ENCODE measurements around the gene TFPI2.
"Not testable (repeated sequence)": the region's sequence is repeated elsewhere in the genome, so short reads cannot be mapped to it uniquely, and the experiment has no call there.

The TFPI2 gene

DNA sequence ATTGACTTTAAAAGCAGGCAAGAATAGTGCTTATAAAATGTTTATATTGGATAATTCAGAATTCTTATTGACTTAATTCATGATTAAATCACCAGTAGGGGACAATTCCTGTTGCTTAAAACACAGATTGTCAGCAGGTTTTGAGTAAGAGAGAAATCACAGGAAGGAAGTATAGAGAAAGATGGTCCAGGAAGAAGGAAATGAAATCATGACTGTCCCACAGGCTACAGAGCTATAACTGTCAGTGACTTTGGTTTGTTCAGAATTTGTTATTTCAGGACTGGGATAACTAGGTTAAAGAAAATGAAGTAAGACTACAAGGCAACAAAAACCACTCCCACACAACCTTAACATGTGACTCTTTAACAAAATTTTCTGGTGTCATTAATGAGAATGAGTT, 22.6 kb upstream of the TFPI2 start:
- H3K27me3 ChIP-seq (replicated peaks; ENCODE audit: control insufficient read depth, insufficient read depth, low read length), result no peaks in the 10 kb centered on the region
- TF ChIP-seq, protein P1, sequence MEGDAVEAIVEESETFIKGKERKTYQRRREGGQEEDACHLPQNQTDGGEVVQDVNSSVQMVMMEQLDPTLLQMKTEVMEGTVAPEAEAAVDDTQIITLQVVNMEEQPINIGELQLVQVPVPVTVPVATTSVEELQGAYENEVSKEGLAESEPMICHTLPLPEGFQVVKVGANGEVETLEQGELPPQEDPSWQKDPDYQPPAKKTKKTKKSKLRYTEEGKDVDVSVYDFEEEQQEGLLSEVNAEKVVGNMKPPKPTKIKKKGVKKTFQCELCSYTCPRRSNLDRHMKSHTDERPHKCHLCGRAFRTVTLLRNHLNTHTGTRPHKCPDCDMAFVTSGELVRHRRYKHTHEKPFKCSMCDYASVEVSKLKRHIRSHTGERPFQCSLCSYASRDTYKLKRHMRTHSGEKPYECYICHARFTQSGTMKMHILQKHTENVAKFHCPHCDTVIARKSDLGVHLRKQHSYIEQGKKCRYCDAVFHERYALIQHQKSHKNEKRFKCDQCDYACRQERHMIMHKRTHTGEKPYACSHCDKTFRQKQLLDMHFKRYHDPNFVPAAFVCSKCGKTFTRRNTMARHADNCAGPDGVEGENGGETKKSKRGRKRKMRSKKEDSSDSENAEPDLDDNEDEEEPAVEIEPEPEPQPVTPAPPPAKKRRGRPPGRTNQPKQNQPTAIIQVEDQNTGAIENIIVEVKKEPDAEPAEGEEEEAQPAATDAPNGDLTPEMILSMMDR (IDR thresholded peaks at IDR 0.05; ENCODE audit: insufficient read depth, low read length, poor library complexity, severe bottlenecking), result no peak
- H3K4me3 ChIP-seq (replicated peaks; ENCODE audit: low read depth, low read length), result no peak overlapping the region
- H3K36me3 ChIP-seq (ENCODE audit: control insufficient read depth, insufficient read depth, low read length), result no peaks in the 10 kb centered on the region
- DNase-seq (ENCODE audit: extremely low read depth, insufficient read length), result no peak

- not testable (repeated sequence) for H3K4me3 ChIP-seq (replicated peaks; ENCODE audit: low read depth, low read length); DNase-seq (ENCODE audit: extremely low read depth, insufficient read length); H3K27me3 ChIP-seq (replicated peaks; ENCODE audit: control insufficient read depth, insufficient read depth, low read length); H3K36me3 ChIP-seq (ENCODE audit: control insufficient read depth, insufficient read depth, low read length)
These were observed 21.1 kb upstream of the TFPI2 start for GRCh38 chr7:93911661-93912060.

DNA sequence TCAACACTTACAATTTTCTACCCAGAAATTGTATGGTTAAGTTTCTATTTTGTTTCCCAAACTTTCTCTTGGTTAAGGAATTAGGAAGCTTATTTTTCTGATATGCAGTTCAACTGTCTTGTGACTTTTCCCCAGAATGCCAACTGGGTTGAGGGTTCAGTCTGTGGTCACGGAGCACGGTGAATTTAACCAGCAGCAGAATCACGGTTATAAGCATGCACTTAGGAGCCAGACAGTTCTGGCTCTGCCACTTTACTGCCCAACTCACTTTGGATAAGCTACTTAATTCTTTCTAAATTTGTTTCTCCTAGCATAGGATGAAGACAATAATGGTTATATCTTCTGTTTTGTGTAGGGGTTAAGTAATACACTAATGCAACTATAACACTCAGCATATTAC, 20.7 kb upstream of the TFPI2 start:
- not testable (repeated sequence) for H3K4me3 ChIP-seq (replicated peaks; ENCODE audit: low read depth, low read length); H3K36me3 ChIP-seq (ENCODE audit: control insufficient read depth, insufficient read depth, low read length); DNase-seq (ENCODE audit: extremely low read depth, insufficient read length); H3K27me3 ChIP-seq (replicated peaks; ENCODE audit: control insufficient read depth, insufficient read depth, low read length)

- TF ChIP-seq, protein P1 (IDR thresholded peaks at IDR 0.05; ENCODE audit: insufficient read depth, low read length, poor library complexity, severe bottlenecking), result no peak
- Histone ChIP-seq H3K36me3 (ENCODE audit: control insufficient read depth, insufficient read depth, low read length) (no peaks in the 10 kb centered on the region), H3K4me3 (replicated peaks; ENCODE audit: low read depth, low read length) (no peak overlapping the region), H3K27me3 (replicated peaks; ENCODE audit: control insufficient read depth, insufficient read depth, low read length) (no peaks in the 10 kb centered on the region)
- DNase-seq (ENCODE audit: extremely low read depth, insufficient read length), result no peak
These were observed 19.8 kb upstream of the TFPI2 start for GRCh38 chr7:93910076-93910994.

GRCh38 chr7:93906267-93906666, 15.7 kb upstream of the TFPI2 start, which contains the start of gene GNGT1:
TSS of gene GNGT1 (plus strand) at chr7:93906567. CDS start at chr7:93906747, 180 bp downstream.
- no peak within 1 kb of the TSS for H3K4me3 ChIP-seq (replicated peaks; ENCODE audit: low read depth, low read length)
- no peaks in the 10 kb centered on the region for H3K27me3 ChIP-seq (replicated peaks; ENCODE audit: control insufficient read depth, insufficient read depth, low read length)
- TF ChIP-seq, protein P1 (IDR thresholded peaks at IDR 0.05; ENCODE audit: insufficient read depth, low read length, poor library complexity, severe bottlenecking), result no peak
- no peaks in the 10 kb centered on the region for H3K36me3 ChIP-seq (ENCODE audit: control insufficient read depth, insufficient read depth, low read length)
- no peak for DNase-seq (ENCODE audit: extremely low read depth, insufficient read length)

- no peak for DNase-seq (ENCODE audit: extremely low read depth, insufficient read length)
- TF ChIP-seq, protein P1 (IDR thresholded peaks at IDR 0.05; ENCODE audit: insufficient read depth, low read length, poor library complexity, severe bottlenecking), result peak; percentile 84
- H3K27me3 ChIP-seq (replicated peaks; ENCODE audit: control insufficient read depth, insufficient read depth, low read length), result no peaks in the 10 kb centered on the region
- no peaks in the 10 kb centered on the region for H3K36me3 ChIP-seq (ENCODE audit: control insufficient read depth, insufficient read depth, low read length)
- H3K4me3 ChIP-seq (replicated peaks; ENCODE audit: low read depth, low read length), result no peak overlapping the region
These were observed 12.3 kb upstream of the TFPI2 start for GRCh38 chr7:93902777-93903423.

Data from GM06990 (cell line).